ENCODE data around the gene LURAP1L. TPM values are rescaled to one million over a fixed set of nuclear protein-coding genes. Genes with fewer than 3 reads are reported as not detected.

The LURAP1L gene
- total RNA-seq, 2 experiments from 2014 or later, result not detected

GRCh38 chr9:12813960-12814876 is 39.4 kb downstream of the LURAP1L start:
- H3K4me1 Mint-ChIP-seq, result no peaks in the 10 kb centered on the region
- no peaks in the 10 kb centered on the region for H3K36me3 Mint-ChIP-seq
- no peak overlapping the region for H3K27ac Mint-ChIP-seq
- no peaks in the 10 kb centered on the region for H3K27me3 Mint-ChIP-seq
- no peak overlapping the region for H3K4me3 Mint-ChIP-seq
- peaks cover 10% of the 10 kb centered on the region for H3K9me3 Mint-ChIP-seq
- DNase-seq, result no peak

- H3K27me3 Mint-ChIP-seq, result no peaks in the 10 kb centered on the region
- H3K9me3 Mint-ChIP-seq, result peaks cover 9% of the 10 kb centered on the region
- no peak for DNase-seq
- H3K36me3 Mint-ChIP-seq, result no peaks in the 10 kb centered on the region
- H3K4me3 Mint-ChIP-seq, result no peak overlapping the region
- no peak overlapping the region for H3K27ac Mint-ChIP-seq
- no peaks in the 10 kb centered on the region for H3K4me1 Mint-ChIP-seq
These were observed 40.0 kb downstream of the LURAP1L start for GRCh38 chr9:12814877-12815237.

GRCh38 chr9:12815888-12816287 is 41.1 kb downstream of the LURAP1L start:
- Mint-ChIP-seq H3K36me3 (no peaks in the 10 kb centered on the region), H3K4me3 (no peak overlapping the region), H3K9me3 (peaks cover 10% of the 10 kb centered on the region), H3K4me1 (no peaks in the 10 kb centered on the region), H3K27me3 (no peaks in the 10 kb centered on the region), H3K27ac (no peak overlapping the region)
- DNase-seq, result no peak

GRCh38 chr9:12816656-12817101 is 41.9 kb downstream of the LURAP1L start:
- H3K36me3 Mint-ChIP-seq, result no peaks in the 10 kb centered on the region

GRCh38 chr9:12817702-12818101 is 42.9 kb downstream of the LURAP1L start:
- H3K4me3 Mint-ChIP-seq, result no peak overlapping the region
- H3K27me3 Mint-ChIP-seq, result no peaks in the 10 kb centered on the region
- no peak overlapping the region for H3K27ac Mint-ChIP-seq
- H3K9me3 Mint-ChIP-seq, result peaks cover 9% of the 10 kb centered on the region
- H3K36me3 Mint-ChIP-seq, result no peaks in the 10 kb centered on the region
- no peak for DNase-seq
- H3K4me1 Mint-ChIP-seq, result no peaks in the 10 kb centered on the region

More at GRCh38 chr9:12816656-12817101, 41.9 kb downstream of the LURAP1L start:
- Mint-ChIP-seq H3K9me3 (peaks cover 9% of the 10 kb centered on the region), H3K27me3 (no peaks in the 10 kb centered on the region), H3K27ac (no peak overlapping the region), H3K4me1 (no peaks in the 10 kb centered on the region), H3K4me3 (no peak overlapping the region)
- no peak for DNase-seq

- DNase-seq, result no peak
These were observed 43.7 kb downstream of the LURAP1L start for GRCh38 chr9:12818431-12819000.

GRCh38 chr9:12819436-12820185 is 44.8 kb downstream of the LURAP1L start:
- no peak overlapping the region for H3K27ac Mint-ChIP-seq

More at GRCh38 chr9:12818431-12819000, 43.7 kb downstream of the LURAP1L start:
- H3K27me3 Mint-ChIP-seq, result no peaks in the 10 kb centered on the region
- H3K4me1 Mint-ChIP-seq, result no peaks in the 10 kb centered on the region
- peaks cover 9% of the 10 kb centered on the region for H3K9me3 Mint-ChIP-seq
- no peak overlapping the region for H3K4me3 Mint-ChIP-seq
- no peaks in the 10 kb centered on the region for H3K36me3 Mint-ChIP-seq
- H3K27ac Mint-ChIP-seq, result no peak overlapping the region

GRCh38 chr9:12822111-12822510 is 47.3 kb downstream of the LURAP1L start:
- Mint-ChIP-seq H3K27me3 (no peaks in the 10 kb centered on the region), H3K4me3 (no peak overlapping the region), H3K36me3 (no peaks in the 10 kb centered on the region), H3K9me3 (peaks cover 9% of the 10 kb centered on the region), H3K4me1 (no peaks in the 10 kb centered on the region), H3K27ac (no peak overlapping the region)
- DNase-seq, result no peak

More at GRCh38 chr9:12819436-12820185, 44.8 kb downstream of the LURAP1L start:
- Mint-ChIP-seq H3K9me3 (peaks cover 9% of the 10 kb centered on the region), H3K4me3 (no peak overlapping the region), H3K4me1 (no peaks in the 10 kb centered on the region), H3K36me3 (no peaks in the 10 kb centered on the region), H3K27me3 (no peaks in the 10 kb centered on the region)
- no peak for DNase-seq

GRCh38 chr9:12826924-12827565 is 52.2 kb downstream of the LURAP1L start:
- Mint-ChIP-seq H3K36me3 (no peaks in the 10 kb centered on the region), H3K27me3 (no peaks in the 10 kb centered on the region), H3K27ac (no peak overlapping the region), H3K4me1 (no peaks in the 10 kb centered on the region), H3K4me3 (no peak overlapping the region), H3K9me3 (no peaks in the 10 kb centered on the region)
- DNase-seq, result no peak

GRCh38 chr9:12833701-12834100 is 58.9 kb downstream of the LURAP1L start:
- H3K4me1 Mint-ChIP-seq, result no peaks in the 10 kb centered on the region

GRCh38 chr9:12838546-12838945 is 63.7 kb downstream of the LURAP1L start:
- Mint-ChIP-seq H3K27me3 (no peaks in the 10 kb centered on the region), H3K9me3 (peaks cover 16% of the 10 kb centered on the region)

More at GRCh38 chr9:12833701-12834100, 58.9 kb downstream of the LURAP1L start:
- Mint-ChIP-seq H3K4me3 (no peak overlapping the region), H3K27ac (no peak overlapping the region), H3K27me3 (no peaks in the 10 kb centered on the region), H3K9me3 (peaks cover 15% of the 10 kb centered on the region), H3K36me3 (no peaks in the 10 kb centered on the region)
- DNase-seq, result no peak

GRCh38 chr9:12843735-12844134 is 68.9 kb downstream of the LURAP1L start:
- no peaks in the 10 kb centered on the region for H3K27me3 Mint-ChIP-seq
- no peak overlapping the region for H3K4me3 Mint-ChIP-seq
- H3K4me1 Mint-ChIP-seq, result no peaks in the 10 kb centered on the region
- H3K36me3 Mint-ChIP-seq, result no peaks in the 10 kb centered on the region
- H3K9me3 Mint-ChIP-seq, result peaks cover 4% of the 10 kb centered on the region
- H3K27ac Mint-ChIP-seq, result no peak overlapping the region
- no peak for DNase-seq

More at GRCh38 chr9:12838546-12838945, 63.7 kb downstream of the LURAP1L start:
- no peak overlapping the region for H3K4me3 Mint-ChIP-seq
- no peak overlapping the region for H3K27ac Mint-ChIP-seq
- no peaks in the 10 kb centered on the region for H3K36me3 Mint-ChIP-seq
- DNase-seq, result no peak
- no peaks in the 10 kb centered on the region for H3K4me1 Mint-ChIP-seq

GRCh38 chr9:12846035-12846434 is 71.2 kb downstream of the LURAP1L start:
- Mint-ChIP-seq H3K27ac (no peak overlapping the region), H3K4me1 (no peaks in the 10 kb centered on the region), H3K4me3 (no peak overlapping the region), H3K27me3 (no peaks in the 10 kb centered on the region), H3K36me3 (no peaks in the 10 kb centered on the region), H3K9me3 (peaks cover 5% of the 10 kb centered on the region)
- no peak for DNase-seq

- no peak overlapping the region for H3K27ac Mint-ChIP-seq
These were observed 72.7 kb downstream of the LURAP1L start for GRCh38 chr9:12847561-12847960.

More at GRCh38 chr9:12847561-12847960, 72.7 kb downstream of the LURAP1L start:
- Mint-ChIP-seq H3K4me1 (no peaks in the 10 kb centered on the region), H3K27me3 (no peaks in the 10 kb centered on the region), H3K4me3 (no peak overlapping the region), H3K36me3 (no peaks in the 10 kb centered on the region), H3K9me3 (peaks cover 5% of the 10 kb centered on the region)
- DNase-seq, result no peak

All from activated naive CD8-positive, alpha-beta T cell treated with anti-CD3 and anti-CD28 coated beads for 36 hours (primary cell).